Measurements from ENCODE around the gene PTP4A1. TPM values are rescaled to one million over a fixed set of nuclear protein-coding genes. Genes with fewer than 3 reads are reported as not detected.

Gene PTP4A1
- total RNA-seq, 6 experiments from 2014 or later = 147 to 342 (median 225) TPM

- intact Hi-C loops (cut with DNase I) = loop anchor here in 1 of 2 donors (10.0 kb wide), 1 partner anchor 166 kb away; no protein-coding TSS in a partner anchor
- Histone ChIP-seq H3K27me3 (no peaks in the 10 kb centered on the region), H3K4me1 (no peaks in the 10 kb centered on the region), H3K9me3 (no peaks in the 10 kb centered on the region), H3K27ac (peak overlapping the region in 2 of 3 donors; percentile 20 to 26), H3K36me3 (no peaks in the 10 kb centered on the region), H3K4me3 (peak overlapping the region; percentile 41 to 52 (median 51))
- DNase-seq (peak; percentile 71 to 83 (median 79)), ATAC-seq (peak; percentile 99 to 100 (median 99))
- WGBS (ENCODE audit: insufficient coverage, low coverage, low lambda C conversion rate, missing lambda C conversion rate) = 4% methylated on average over 21 of the region's 23 CpGs
- TF ChIP-seq POLR2A (IDR thresholded peaks at IDR 0.05) (no peak), CTCF (IDR thresholded peaks at IDR 0.05) (peak; percentile 85 to 89 (median 88))
These were observed 26.1 kb downstream of the PTP4A1 start for GRCh38 chr6:63598049-63599036.

GRCh38 chr6:63599243-63599642, 27.0 kb downstream of the PTP4A1 start:
- no peaks in the 10 kb centered on the region for H3K9me3 ChIP-seq
- ATAC-seq (no peak), DNase-seq (no peak)
- WGBS (ENCODE audit: insufficient coverage, low coverage, low lambda C conversion rate, missing lambda C conversion rate) = 64% methylated on average over 7 of the region's 7 CpGs
- no peak overlapping the region for H3K4me3 ChIP-seq
- H3K4me1 ChIP-seq = no peaks in the 10 kb centered on the region
- H3K27ac ChIP-seq = no peak overlapping the region
- H3K27me3 ChIP-seq = no peaks in the 10 kb centered on the region
- no peaks in the 10 kb centered on the region for H3K36me3 ChIP-seq
- TF ChIP-seq CTCF (IDR thresholded peaks at IDR 0.05) = no peak
- TF ChIP-seq POLR2A (IDR thresholded peaks at IDR 0.05) = no peak
- intact Hi-C loops (cut with DNase I) = loop anchor here in 1 of 2 donors (10.0 kb wide), 1 partner anchor 166 kb away; no protein-coding TSS in a partner anchor

GRCh38 chr6:63600136-63600535, 27.9 kb downstream of the PTP4A1 start:
- H3K27ac ChIP-seq = no peak overlapping the region
- ATAC-seq = no peak
- H3K27me3 ChIP-seq = no peaks in the 10 kb centered on the region
- H3K9me3 ChIP-seq = no peaks in the 10 kb centered on the region
- no peak overlapping the region for H3K4me3 ChIP-seq
- no peak for DNase-seq
- TF ChIP-seq POLR2A (IDR thresholded peaks at IDR 0.05) = no peak
- TF ChIP-seq CTCF (IDR thresholded peaks at IDR 0.05) = no peak
- intact Hi-C loops (cut with DNase I) = no loop called here
- no peaks in the 10 kb centered on the region for H3K4me1 ChIP-seq
- H3K36me3 ChIP-seq = no peaks in the 10 kb centered on the region
- WGBS (ENCODE audit: insufficient coverage, low coverage, low lambda C conversion rate, missing lambda C conversion rate) = 49% methylated on average over 5 of the region's 6 CpGs

GRCh38 chr6:63609231-63609630, 37.0 kb downstream of the PTP4A1 start:
- ATAC-seq = no peak
- Histone ChIP-seq H3K36me3 (no peaks in the 10 kb centered on the region), H3K4me3 (no peak overlapping the region), H3K27ac (no peak overlapping the region), H3K4me1 (no peaks in the 10 kb centered on the region), H3K9me3 (no peaks in the 10 kb centered on the region), H3K27me3 (no peaks in the 10 kb centered on the region)
- intact Hi-C loops (cut with DNase I) = no loop called here
- no peak for TF ChIP-seq CTCF (IDR thresholded peaks at IDR 0.05)
- WGBS (ENCODE audit: insufficient coverage, low coverage, low lambda C conversion rate, missing lambda C conversion rate) = 94% methylated on average over 1 of the region's 1 CpG
- DNase-seq = no peak
